GM12878 (cell line): ENCODE data around the gene SETDB1. TPM values are rescaled to one million over a fixed set of nuclear protein-coding genes. Genes with fewer than 3 reads are reported as not detected.

Experiments used
- ATAC-seq: fragments of 200-7000 bp; cut with Tn5 transposase; 3 replicates; pipeline ENCODE4 v1.9.1; 2020; ENCODE audit warnings: mild to moderate bottlenecking, moderate library complexity
- BruUV-seq: library from RNA; stranded (reverse); fragments of 400-500 nt; replicated peaks from 2 replicates; lab custom pipeline; 2021; lab: Mats Ljungman, UMichigan
- CTCF ChIA-PET: fragments of 300-600 bp; sonication (Branson Sonifier 250); formaldehyde crosslinking; extraction: SDS; loops from one replicate; lab custom pipeline; 2021; ENCODE audit warnings: inconsistent platforms; lab: Yijun Ruan, JAX
- POLR2A ChIA-PET: fragments of 350-600 bp; formaldehyde crosslinking; extraction: SDS; loops from one replicate; lab custom pipeline; 2021; ENCODE audit warnings: inconsistent platforms; lab: Charles Lee
- RAD21 ChIA-PET: fragments of 300-600 bp; sonication (Branson Sonifier 250); formaldehyde crosslinking; loops from one replicate; lab custom pipeline; 2023; ENCODE audit warnings: antibody characterized with exemption; ENCODE audit not compliant: unreplicated experiment; lab: Charles Lee
- SMC1A ChIA-PET: fragments of 300-600 bp; sonication (Branson Sonifier 250); formaldehyde crosslinking; loops from one replicate; lab custom pipeline; 2023; ENCODE audit not compliant: unreplicated experiment, uncharacterized antibody; lab: Charles Lee
- DNase-seq: peaks from one replicate; pipeline ENCODE4 v3.0.0-alpha.2; 2011; ENCODE audit warnings: low read depth, low spot score
- FAIRE-seq: peaks from 3 replicates; lab custom pipeline; 2011; peaks lifted over from hg19 to GRCh38; lab: Jason Lieb, UNC
- H2AFZ ChIP-seq: 2 replicates; pipeline ENCODE4 v1.6.0; 2011; ENCODE audit warnings: low read depth, low read length, control low read depth; ENCODE audit not compliant: control insufficient read depth
- H3K27ac ChIP-seq: 2 replicates; pipeline ENCODE4 v1.5.1; 2011; ENCODE audit warnings: control low read depth; ENCODE audit not compliant: control insufficient read depth, insufficient read depth
- H3K27me3 ChIP-seq, 2 experiments: replicated peaks in 1 of 2; 2 replicates each; pipeline versions ENCODE4 v1.6.0 to v1.6.1; 2011; ENCODE audit warnings: low read length in 1 of 2; ENCODE audit not compliant: control insufficient read depth in 2 of 2, insufficient read depth in 2 of 2
- H3K36me3 ChIP-seq, 2 experiments: 2 replicates each; pipeline ENCODE4 v1.5.1; 2011; ENCODE audit warnings: low read length in 1 of 2; ENCODE audit not compliant: control insufficient read depth in 2 of 2, insufficient read depth in 2 of 2
- H3K4me1 ChIP-seq: 2 replicates; pipeline ENCODE4 v1.6.1; 2011; ENCODE audit warnings: mild to moderate bottlenecking, low read length, moderate library complexity, mixed read lengths; ENCODE audit not compliant: control insufficient read depth, insufficient read depth
- H3K4me2 ChIP-seq: 2 replicates; pipeline ENCODE4 v1.6.0; 2011; ENCODE audit warnings: control low read depth; ENCODE audit not compliant: control insufficient read depth, insufficient read depth
- H3K4me3 ChIP-seq: fragments of 200-600 bp; sonication (generic); 2 replicates; pipeline ENCODE4 v1.5.1; 2016
- H3K79me2 ChIP-seq: 2 replicates; pipeline ENCODE4 v1.6.0; 2011; ENCODE audit warnings: low read length; ENCODE audit not compliant: control insufficient read depth, insufficient read depth
- H3K9ac ChIP-seq: 2 replicates; pipeline ENCODE4 v1.8.0; 2011; ENCODE audit warnings: low read length, control low read depth, mixed read lengths; ENCODE audit not compliant: control insufficient read depth, insufficient read depth
- H3K9me3 ChIP-seq: replicated peaks from 3 replicates; pipeline ENCODE4 v1.5.1; 2011; ENCODE audit warnings: mild to moderate bottlenecking, low read length; ENCODE audit not compliant: control insufficient read depth, insufficient read depth
- H4K20me1 ChIP-seq: 2 replicates; pipeline ENCODE4 v1.6.0; 2011; ENCODE audit not compliant: control insufficient read depth, insufficient read depth
- CTCF ChIP-seq, 3 experiments: IDR thresholded peaks in 2 of 3; conservative IDR thresholded peaks in 1 of 3; 2 replicates each; pipeline ENCODE4 v1.5.1; 2011; ENCODE audit warnings: low read depth in 3 of 3, low read length in 3 of 3, mild to moderate bottlenecking in 3 of 3, control low read depth in 2 of 3, moderate library complexity in 2 of 3, inconsistent platforms in 1 of 3, mixed read lengths in 1 of 3; ENCODE audit not compliant: control insufficient read depth in 2 of 3, insufficient read depth in 1 of 3; ENCODE audit errors: extremely low read depth in 1 of 3
- E2F8 ChIP-seq: fragments of 450-650 bp; IDR thresholded peaks from 2 replicates; pipeline ENCODE4 v1.6.1; 2018; ENCODE audit warnings: mild to moderate bottlenecking, low read depth, moderate library complexity; ENCODE audit not compliant: partially characterized antibody
- EED ChIP-seq: sonication (generic); IDR thresholded peaks from 2 replicates; pipeline ENCODE4 v1.6.1; 2016; ENCODE audit warnings: antibody characterized with exemption, low read depth
- KDM1A ChIP-seq: fragments of 200-600 bp; sonication (generic); IDR thresholded peaks from 2 replicates; pipeline ENCODE4 v1.6.1; 2016; ENCODE audit warnings: borderline replicate concordance
- MEF2A ChIP-seq: IDR thresholded peaks from 2 replicates; pipeline ENCODE4 v1.6.1; 2011; ENCODE audit warnings: low read depth, mild to moderate bottlenecking, low read length, moderate library complexity; ENCODE audit not compliant: insufficient read depth
- MTA2 ChIP-seq: fragments of 450-650 bp; IDR thresholded peaks from 2 replicates; pipeline ENCODE4 v1.6.1; 2016; ENCODE audit warnings: low read depth, mild to moderate bottlenecking, moderate library complexity
- POLR2AphosphoS2 ChIP-seq: IDR thresholded peaks from 2 replicates; pipeline ENCODE4 v1.6.1; 2011; ENCODE audit warnings: low read depth, mild to moderate bottlenecking, low read length, improper control_type of control experiment, moderate library complexity
- YBX1 ChIP-seq: fragments of 450-650 bp; IDR thresholded peaks from 2 replicates; pipeline ENCODE4 v1.6.1; 2016; ENCODE audit warnings: antibody characterized with exemption
- ZNF274 ChIP-seq: IDR thresholded peaks from one replicate; pipeline ENCODE4 v1.8.0; 2011; ENCODE audit not compliant: insufficient read length, insufficient read depth
- ZNF687 ChIP-seq: fragments of 450-650 bp; IDR thresholded peaks from 2 replicates; pipeline ENCODE4 v1.6.1; 2017; ENCODE audit warnings: mild to moderate bottlenecking, moderate library complexity
- WGBS: methylation state at CpG from one replicate; pipeline ENCODE4 v1.1.6; 2016; ENCODE audit warnings: low lambda C conversion rate; ENCODE audit not compliant: insufficient replicate concordance, insufficient coverage; ENCODE audit errors: missing lambda C conversion rate; 5-methylcytosine and 5-hydroxymethylcytosine counted together
- in situ Hi-C: fragments of 300-500 bp; cut with MboI; formaldehyde crosslinking; loops from 9 replicates; pipeline ENCODE4 v1.14.3; 2018; ENCODE audit warnings: mixed read lengths
- intact Hi-C: fragments of 100-400 bp; cut with micrococcal nuclease; formaldehyde crosslinking; loops from one replicate; pipeline ENCODE4 v1.14.2; 2022; ENCODE audit not compliant: unreplicated experiment
- polyA plus RNA-seq, 11 experiments: library from polyadenylated mRNA; depleted of rRNA in 4 of 11; unstranded in 6 of 11; stranded (reverse) in 5 of 11; fragments of >200 nt; fragmentation: Nextera tagmentation in 4 of 11; fragmentation: Illumina TruSeq in 1 of 11; extraction: Ambion mirVana in 4 of 11; extraction: Trizol in 1 of 11; gene quantifications; 1 replicate in 1 of 11; 2 replicates in 10 of 11; pipeline versions ENCODE4 v1.2.1 to v1.2.3, GENCODE V29; 2011 to 2016; ENCODE audit warnings: inconsistent platforms in 2 of 11, missing spikeins in 2 of 11, low read depth in 1 of 11
- total RNA-seq, 4 experiments: library from RNA; depleted of rRNA in 3 of 4; stranded (reverse); fragments of >200 nt in 3 of 4; fragmentation: Illumina TruSeq in 1 of 4; extraction: Trizol in 1 of 4; gene quantifications; 2 replicates each; pipeline versions ENCODE4 v1.2.1 to v1.2.3, GENCODE V29; 2013 to 2021

SETDB1 gene
- total and polyA plus RNA-seq, 10 of the 15 experiments (the other 5 are each of a cell fraction or from before 2014, with no cell fraction given): 14.3 to 56.7 (median 35.7) TPM

GRCh38 chr1:150927624-150928023 is 1.5 kb downstream of the SETDB1 start (continued):
- TF ChIP-seq CTCF (IDR thresholded peaks at IDR 0.05 in 2 of 3, conservative IDR thresholded peaks at IDR 0.05 in 1 of 3; ENCODE audit: control insufficient read depth in 2 of 3, extremely low read depth in 1 of 3, insufficient read depth in 1 of 3, low read depth in 3 of 3, low read length in 3 of 3) (no peak), KDM1A (no peak)

DNA sequence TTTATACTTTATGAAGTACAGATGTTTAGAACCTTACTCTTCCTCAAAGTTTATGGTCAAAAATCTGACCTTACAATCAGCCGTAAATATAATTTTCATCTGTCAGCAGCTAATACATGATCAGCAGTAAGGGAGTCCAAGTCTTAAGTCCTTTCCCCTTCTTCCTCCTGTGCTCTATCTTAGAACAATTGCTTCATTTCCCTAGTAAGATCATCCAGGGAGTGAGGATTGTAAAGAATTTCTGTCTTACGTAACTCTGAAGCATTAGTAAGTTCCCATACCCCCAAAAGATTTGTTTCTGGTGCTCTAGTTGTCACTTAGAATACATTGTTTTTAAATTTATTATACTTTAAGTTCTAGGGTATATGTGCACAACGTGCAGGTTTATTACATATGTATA is 2.1 kb downstream of the SETDB1 start:
- ChIA-PET CTCF (no interaction called here), SMC1A (interaction anchor here (2.6 kb wide), 1 partner anchor 163 kb away, joined by 8 read pairs; the partner anchor contains the start of gene CTSS), POLR2A (interaction anchor here (0.6 to 1.0 kb wide), 3 partner anchors 29 to 325 kb away, joined by 4 to 8 read pairs (median 4); no protein-coding TSS in a partner anchor), RAD21 (interaction anchor here (0.7 kb wide), 1 partner anchor 142 kb away, joined by 3 read pairs; no protein-coding TSS in a partner anchor)
- Histone ChIP-seq H2AFZ (no peak overlapping the region), H3K4me1 (peaks cover 4% of the 10 kb centered on the region), H3K4me2 (no peak overlapping the region), H4K20me1 (no peaks in the 10 kb centered on the region), H3K79me2 (peaks cover 16% of the 10 kb centered on the region), H3K9me3 (peaks cover 5% of the 10 kb centered on the region), H3K27me3 (no peaks in the 10 kb centered on the region), H3K4me3 (no peak overlapping the region), H3K9ac (no peak overlapping the region), H3K36me3 (peaks cover 4 to 20% of the 10 kb centered on the region in 2 experiments), H3K27ac (no peak overlapping the region)
- in situ Hi-C loops (no loop called here), intact Hi-C loops (loop anchor here (5.0 to 10.0 kb wide), 3 partner anchors 93 to 366 kb away; partner anchors contain the start of gene ENSA)
- no peak for FAIRE-seq
- ATAC-seq: no peak
- no peak for DNase-seq
- WGBS: 95% methylated on average over 3 of the region's 3 CpGs
- BruUV-seq: no TSS peak
- TF ChIP-seq CTCF (IDR thresholded peaks at IDR 0.05 in 2 of 3, conservative IDR thresholded peaks at IDR 0.05 in 1 of 3; ENCODE audit: control insufficient read depth in 2 of 3, extremely low read depth in 1 of 3, insufficient read depth in 1 of 3, low read depth in 3 of 3, low read length in 3 of 3): no peak
- TF ChIP-seq YBX1: no peak
- TF ChIP-seq EED: no peak
- no peak for TF ChIP-seq E2F8
- no peak for TF ChIP-seq POLR2AphosphoS2
- no peak for TF ChIP-seq ZNF687
- TF ChIP-seq ZNF274: no peak
- TF ChIP-seq MTA2: no peak
- TF ChIP-seq MEF2A: no peak
